H1 (cell line): ENCODE results near the gene NEU4. TPM values are rescaled to one million over a fixed set of nuclear protein-coding genes. Genes with fewer than 3 reads are reported as not detected.

Source experiments
- CTCF ChIA-PET: fragments of 300-600 bp; sonication (Branson Sonifier 250); formaldehyde crosslinking; loops from one replicate; lab custom pipeline; 2021; ENCODE audit not compliant: partially characterized antibody; lab: Charles Lee
- POLR2A ChIA-PET: fragments of 300-600 bp; sonication (Branson Sonifier 250); formaldehyde crosslinking; loops from one replicate; lab custom pipeline; 2021; ENCODE audit warnings: inconsistent platforms; ENCODE audit not compliant: partially characterized antibody; lab: Charles Lee
- DNase-seq, 2 experiments: peaks; one replicate each; pipeline versions ENCODE4 v3.0.0 to v3.0.0-alpha.2; 2010 to 2022; ENCODE audit warnings: low spot score in 2 of 2, low read depth in 1 of 2, mixed read lengths in 1 of 2
- FAIRE-seq: peaks from 2 replicates; lab custom pipeline; 2011; peaks lifted over from hg19 to GRCh38; lab: Jason Lieb, UNC
- H2AFZ ChIP-seq: 2 replicates; pipeline ENCODE4 v1.8.1; 2012; ENCODE audit warnings: low read length, inconsistent platforms
- H2AK5ac ChIP-seq: 2 replicates; pipeline ENCODE4 v1.6.1; 2013; ENCODE audit warnings: low read depth, low read length
- H2BK120ac ChIP-seq: replicated peaks from 2 replicates; pipeline ENCODE3; 2013; ENCODE audit warnings: low read depth, low read length, inconsistent platforms
- H2BK12ac ChIP-seq: 2 replicates; pipeline ENCODE4 v1.6.1; 2013; ENCODE audit warnings: low read depth, low read length
- H2BK15ac ChIP-seq: 2 replicates; pipeline ENCODE4 v1.6.1; 2013; ENCODE audit warnings: low read length
- H2BK20ac ChIP-seq: 2 replicates; pipeline ENCODE4 v1.6.1; 2013; ENCODE audit warnings: low read length
- H2BK5ac ChIP-seq: 2 replicates; pipeline ENCODE4 v1.6.1; 2013; ENCODE audit warnings: low read depth, low read length
- H3K14ac ChIP-seq: 2 replicates; pipeline ENCODE4 v1.6.1; 2013; ENCODE audit warnings: inconsistent platforms; ENCODE audit not compliant: insufficient read length
- H3K18ac ChIP-seq: 2 replicates; pipeline ENCODE4 v1.6.1; 2013; ENCODE audit warnings: low read length; ENCODE audit errors: extremely low read depth
- H3K23ac ChIP-seq: 2 replicates; pipeline ENCODE4 v1.6.1; 2013; ENCODE audit warnings: inconsistent platforms; ENCODE audit not compliant: insufficient read length
- H3K23me2 ChIP-seq: 2 replicates; pipeline ENCODE4 v1.6.1; 2013; ENCODE audit warnings: low read depth, low read length
- H3K27ac ChIP-seq: 2 replicates; pipeline ENCODE4 v1.6.1; 2011; ENCODE audit warnings: low read depth, low read length, inconsistent platforms
- H3K27me3 ChIP-seq, 4 experiments: replicated peaks in 1 of 4; 1 replicate in 1 of 4; 2 replicates in 3 of 4; pipeline versions ENCODE4 v1.6.1 to v1.8.1; 2011 to 2013; ENCODE audit warnings: low read length in 3 of 4, mild to moderate bottlenecking in 3 of 4, inconsistent platforms in 2 of 4, mixed read lengths in 2 of 4, moderate library complexity in 1 of 4; ENCODE audit not compliant: control insufficient read depth in 3 of 4, insufficient read depth in 3 of 4; ENCODE audit errors: extremely low read depth in 1 of 4
- H3K36me3 ChIP-seq, 4 experiments: 2 replicates each; pipeline versions ENCODE4 v1.6.1 to v1.8.1; 2011 to 2013; ENCODE audit warnings: mild to moderate bottlenecking in 4 of 4, low read length in 3 of 4, moderate library complexity in 2 of 4, control low read depth in 1 of 4, inconsistent platforms in 1 of 4; ENCODE audit not compliant: insufficient read depth in 4 of 4, control insufficient read depth in 2 of 4
- H3K4ac ChIP-seq: replicated peaks from 2 replicates; pipeline ENCODE3; 2013; ENCODE audit warnings: low read length, low read depth, mixed read lengths, inconsistent platforms; ENCODE audit not compliant: insufficient read length
- H3K4me1 ChIP-seq, 4 experiments: replicated peaks in 1 of 4; 1 replicate in 1 of 4; 2 replicates in 3 of 4; pipeline versions ENCODE4 v1.6.1 to v1.8.1; 2011 to 2013; ENCODE audit warnings: low read length in 3 of 4, inconsistent platforms in 2 of 4, mixed read lengths in 1 of 4; ENCODE audit not compliant: insufficient read depth in 4 of 4, control insufficient read depth in 3 of 4
- H3K4me2 ChIP-seq, 2 experiments: 2 replicates each; pipeline versions ENCODE4 v1.6.1 to v1.8.1; 2011 to 2013; ENCODE audit warnings: low read depth in 2 of 2, low read length in 2 of 2, control low read depth in 1 of 2, inconsistent platforms in 1 of 2, mild to moderate bottlenecking in 1 of 2; ENCODE audit not compliant: insufficient read depth in 1 of 2
- H3K4me3 ChIP-seq, 4 experiments: fragments of 200-600, 300-600 bp in 1 of 4; sonication (generic), shearing (Covaris generic), sonication (Bioruptor Twin) in 1 of 4; 2 replicates each; pipeline versions ENCODE4 v1.5.1 to v1.8.1; 2011 to 2016; ENCODE audit warnings: low read length in 4 of 4, low read depth in 3 of 4, control low read depth in 2 of 4, inconsistent platforms in 2 of 4, mild to moderate bottlenecking in 2 of 4, mixed read lengths in 1 of 4, moderate library complexity in 1 of 4; ENCODE audit not compliant: insufficient read depth in 2 of 4; ENCODE audit errors: extremely low read depth in 1 of 4
- H3K56ac ChIP-seq: replicated peaks from 2 replicates; pipeline ENCODE3; 2013; ENCODE audit warnings: low read depth, mild to moderate bottlenecking, mixed read lengths, low read length, inconsistent platforms; ENCODE audit not compliant: insufficient read length
- H3K79me1 ChIP-seq: 2 replicates; pipeline ENCODE4 v1.6.1; 2013; ENCODE audit warnings: low read depth, low read length, control low read depth
- H3K79me2 ChIP-seq, 2 experiments: 2 replicates each; pipeline versions ENCODE4 v1.6.1 to v1.8.1; 2012 to 2013; ENCODE audit warnings: low read length in 2 of 2, mild to moderate bottlenecking in 2 of 2, inconsistent platforms in 1 of 2; ENCODE audit not compliant: insufficient read depth in 2 of 2, control insufficient read depth in 1 of 2
- H3K9ac ChIP-seq, 4 experiments: replicated peaks in 1 of 4; 1 replicate in 1 of 4; 2 replicates in 3 of 4; pipeline versions ENCODE4 v1.6.1 to v1.8.1; 2011 to 2013; ENCODE audit warnings: low read depth in 3 of 4, low read length in 3 of 4, control low read depth in 2 of 4, mild to moderate bottlenecking in 2 of 4, moderate library complexity in 2 of 4, inconsistent platforms in 1 of 4; ENCODE audit errors: extremely low read depth in 1 of 4
- H3K9me3 ChIP-seq, 2 experiments: 2 replicates each; pipeline versions ENCODE4 v1.6.1 to v1.8.1; 2012 to 2013; ENCODE audit warnings: mild to moderate bottlenecking in 2 of 2, moderate library complexity in 2 of 2, control low read depth in 1 of 2, inconsistent platforms in 1 of 2, low read depth in 1 of 2, low read length in 1 of 2, mixed read lengths in 1 of 2; ENCODE audit not compliant: insufficient read depth in 2 of 2
- H4K20me1 ChIP-seq, 2 experiments: replicated peaks in 1 of 2; 2 replicates each; pipeline versions ENCODE3 to v1.8.1; 2011 to 2013; ENCODE audit warnings: inconsistent platforms in 2 of 2, low read length in 2 of 2, mild to moderate bottlenecking in 1 of 2; ENCODE audit not compliant: insufficient read depth in 2 of 2, control insufficient read depth in 1 of 2
- H4K5ac ChIP-seq: 2 replicates; pipeline ENCODE4 v1.6.1; 2013; ENCODE audit warnings: low read length, low read depth, mixed read lengths, inconsistent platforms; ENCODE audit not compliant: insufficient read length
- H4K8ac ChIP-seq: 2 replicates; pipeline ENCODE4 v1.8.0; 2013; ENCODE audit warnings: mild to moderate bottlenecking, moderate library complexity, low read length, inconsistent platforms; ENCODE audit not compliant: insufficient read depth; ENCODE audit errors: extremely low read depth
- H4K91ac ChIP-seq: replicated peaks from 2 replicates; pipeline ENCODE3; 2013; ENCODE audit warnings: low read length, mixed read lengths, inconsistent platforms; ENCODE audit not compliant: insufficient read length
- BCL11A ChIP-seq, 2 experiments: IDR thresholded peaks; one replicate each; pipeline ENCODE4 v1.6.1; 2011; ENCODE audit warnings: low read depth in 2 of 2, low read length in 2 of 2, mild to moderate bottlenecking in 2 of 2
- RBBP5 ChIP-seq: IDR thresholded peaks from 2 replicates; pipeline ENCODE4 v1.7.1; 2012; ENCODE audit warnings: low read depth, mild to moderate bottlenecking, inconsistent platforms, low read length, moderate library complexity, borderline replicate concordance
- RFX5 ChIP-seq: IDR thresholded peaks from 2 replicates; pipeline ENCODE4 v1.6.1; 2011; ENCODE audit warnings: low read depth, low read length, improper control_type of control experiment, borderline replicate concordance
- RXRA ChIP-seq: IDR thresholded peaks from 2 replicates; pipeline ENCODE4 v1.6.1; 2011; ENCODE audit warnings: low read depth, mild to moderate bottlenecking, low read length, moderate library complexity; ENCODE audit not compliant: insufficient read depth
- SP1 ChIP-seq: IDR thresholded peaks from 2 replicates; pipeline ENCODE4 v1.6.1; 2011; ENCODE audit warnings: low read depth, low read length
- SUZ12 ChIP-seq: fragments of 200-600 bp; sonication (generic); IDR thresholded peaks from 2 replicates; pipeline ENCODE4 v1.6.1; 2012; ENCODE audit warnings: mild to moderate bottlenecking, inconsistent platforms, low read length, moderate library complexity, mixed read lengths
- WGBS, 2 experiments: shearing (Covaris generic) in 1 of 2; methylation state at CpG; one replicate each; pipeline versions ENCODE4 v1.1.6 to v1.1.7; 2013 to 2015; ENCODE audit warnings: low lambda C conversion rate in 2 of 2, mixed read lengths in 2 of 2, inconsistent platforms in 1 of 2, low coverage in 1 of 2, missing lambda C conversion rate in 1 of 2; ENCODE audit not compliant: insufficient replicate concordance in 2 of 2, insufficient coverage in 1 of 2, insufficient read length in 1 of 2; ENCODE audit errors: extremely low coverage in 1 of 2, missing lambda C conversion rate in 1 of 2; 5-methylcytosine and 5-hydroxymethylcytosine counted together
- polyA plus RNA-seq, 7 experiments: library from polyadenylated mRNA; depleted of rRNA in 3 of 7; stranded (reverse) in 5 of 7; unstranded in 2 of 7; fragments of >200 nt in 5 of 7; fragments of 200-250 nt in 2 of 7; gene quantifications; 1 replicate in 5 of 7; 2 replicates in 1 of 7; 4 replicates in 1 of 7; pipeline versions ENCODE4 v1.2.1 to v1.2.3, GENCODE V29; 2011 to 2013; ENCODE audit warnings: missing spikeins in 2 of 7, mixed read lengths in 2 of 7
- total RNA-seq: library from RNA; stranded (reverse); fragmentation: NEBNext Ultra II Directional; extraction: Animal tissue kit (Norgen Biotek cat#: 25700); gene quantifications from 2 replicates; pipeline ENCODE4 v1.2.1, GENCODE V29; 2021
- TF ChIP-seq, protein P1 (sequence below): IDR thresholded peaks from 2 replicates; pipeline ENCODE4 v1.6.1; 2012; ENCODE audit warnings: inconsistent platforms
- TF ChIP-seq, protein P2 (sequence below): IDR thresholded peaks from 2 replicates; pipeline ENCODE4 v1.6.1; 2012; ENCODE audit warnings: inconsistent platforms
- TF ChIP-seq, protein P3 (sequence below): IDR thresholded peaks from 2 replicates; pipeline ENCODE4 v1.6.1; 2011; ENCODE audit warnings: low read length, improper control_type of control experiment

The NEU4 gene
- total and polyA plus RNA-seq, 2 of the 8 experiments (the other 6 are each of a cell fraction or from before 2014, with no cell fraction given): 0.32 to 0.50 TPM

DNA sequence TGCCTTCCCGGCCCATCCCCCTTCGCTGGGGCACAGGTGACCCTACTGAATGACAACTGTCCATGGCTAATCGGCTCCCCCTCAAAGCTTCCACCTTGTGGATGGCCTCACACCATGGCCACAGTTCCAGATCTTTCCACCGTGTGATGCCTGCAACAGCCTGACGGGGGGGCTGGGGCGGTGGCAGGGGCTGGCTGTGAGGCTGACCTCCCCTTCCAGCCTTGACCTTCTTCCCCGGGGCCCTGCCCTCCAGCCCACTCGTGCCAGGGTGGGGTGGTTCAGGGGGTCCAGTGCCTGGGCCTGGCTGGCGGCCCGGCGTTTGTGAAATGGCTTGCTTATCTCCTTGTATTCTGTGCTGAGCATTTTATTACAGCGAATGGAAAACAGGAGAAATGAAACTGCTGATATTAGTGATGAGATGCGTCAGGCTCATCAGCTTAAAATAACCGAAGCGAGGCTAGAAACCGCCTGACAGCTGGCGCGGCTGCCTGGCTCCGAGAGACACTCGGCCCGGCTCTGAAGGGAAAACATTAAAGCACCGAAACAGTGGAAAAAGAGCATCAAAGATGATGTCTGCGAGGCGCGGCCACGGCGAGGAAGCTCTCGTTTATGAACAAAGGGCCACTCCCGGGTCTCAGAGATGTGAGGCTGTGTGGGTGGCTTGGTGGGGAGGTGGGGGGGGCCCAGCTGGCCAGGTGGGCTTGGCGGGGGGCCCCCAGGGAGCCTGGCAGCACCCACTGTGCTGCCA, 50.6 kb downstream of the NEU4 start:
- Histone ChIP-seq H2BK12ac (no peak overlapping the region), H3K79me2 (no peaks in the 10 kb centered on the region), H3K4me2 (no peak overlapping the region), H3K9me3 (no peaks in the 10 kb centered on the region), H3K14ac (no peak overlapping the region), H3K36me3 (no peaks in the 10 kb centered on the region; a peak in 2 of 8 replicates), H4K5ac (no peak overlapping the region), H3K18ac (peak overlapping the region; percentile 32; the same call in 1 of the 2 replicates), H2AFZ (no peak overlapping the region), H3K4ac (peak overlapping the region; percentile 69), H3K4me1 (peaks cover 0 to 22% (median 6%) of the 10 kb centered on the region in 4 experiments; a peak in 6 of 7 replicates), H4K91ac (no peak overlapping the region), H3K23ac (no peak overlapping the region), H2BK15ac (0 out of 2 replicates have a peak overlapping the region, but pooled peaks have one; percentile 72), H3K23me2 (peaks cover 15% of the 10 kb centered on the region), H2BK20ac (no peak overlapping the region), H2AK5ac (no peak overlapping the region), H3K27ac (no peak overlapping the region), H4K20me1 (peaks cover 0 to 6% of the 10 kb centered on the region in 2 experiments), H4K8ac (peak overlapping the region; percentile 86; the same call in 1 of the 2 replicates), H3K79me1 (no peaks in the 10 kb centered on the region; the same call in 1 of the 2 replicates), H2BK5ac (no peak overlapping the region), H2BK120ac (no peak overlapping the region), H3K9ac (no peak overlapping the region), H3K27me3 (peaks cover 0 to 4% (median 0%) of the 10 kb centered on the region in 4 experiments; a peak in 2 of 7 replicates), H3K56ac (no peak overlapping the region), H3K4me3 (no peak overlapping the region)
- WGBS, 2 experiments: 84% methylated on average over 29 of the region's 30 CpGs; no CpG with 5 or more reads in 1 of the 2 experiments
- no peak for FAIRE-seq
- no peak for DNase-seq
- POLR2A ChIA-PET: interaction anchor here (1.3 to 1.4 kb wide), 2 partner anchors 9 to 15 kb away, joined by 5 to 6 read pairs; no protein-coding TSS in a partner anchor
- CTCF ChIA-PET: interaction anchor here (1.0 to 1.7 kb wide), 4 partner anchors 9 to 128 kb away, joined by 3 to 6 read pairs (median 4); no protein-coding TSS in a partner anchor
- TF ChIP-seq SP1: no peak
- no peak for TF ChIP-seq SUZ12
- TF ChIP-seq, protein P1, sequence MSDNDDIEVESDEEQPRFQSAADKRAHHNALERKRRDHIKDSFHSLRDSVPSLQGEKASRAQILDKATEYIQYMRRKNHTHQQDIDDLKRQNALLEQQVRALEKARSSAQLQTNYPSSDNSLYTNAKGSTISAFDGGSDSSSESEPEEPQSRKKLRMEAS: peak; percentile 57; the same call in 1 of the 2 replicates
- no peak for TF ChIP-seq RXRA
- TF ChIP-seq, protein P2, sequence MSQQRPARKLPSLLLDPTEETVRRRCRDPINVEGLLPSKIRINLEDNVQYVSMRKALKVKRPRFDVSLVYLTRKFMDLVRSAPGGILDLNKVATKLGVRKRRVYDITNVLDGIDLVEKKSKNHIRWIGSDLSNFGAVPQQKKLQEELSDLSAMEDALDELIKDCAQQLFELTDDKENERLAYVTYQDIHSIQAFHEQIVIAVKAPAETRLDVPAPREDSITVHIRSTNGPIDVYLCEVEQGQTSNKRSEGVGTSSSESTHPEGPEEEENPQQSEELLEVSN: no peak; the same call in 1 of the 2 replicates
- TF ChIP-seq RFX5: no peak
- TF ChIP-seq BCL11A (IDR thresholded peaks at IDR 0.05; ENCODE audit: low read depth in 2 of 2, low read length in 2 of 2): no peak
- TF ChIP-seq, protein P3, sequence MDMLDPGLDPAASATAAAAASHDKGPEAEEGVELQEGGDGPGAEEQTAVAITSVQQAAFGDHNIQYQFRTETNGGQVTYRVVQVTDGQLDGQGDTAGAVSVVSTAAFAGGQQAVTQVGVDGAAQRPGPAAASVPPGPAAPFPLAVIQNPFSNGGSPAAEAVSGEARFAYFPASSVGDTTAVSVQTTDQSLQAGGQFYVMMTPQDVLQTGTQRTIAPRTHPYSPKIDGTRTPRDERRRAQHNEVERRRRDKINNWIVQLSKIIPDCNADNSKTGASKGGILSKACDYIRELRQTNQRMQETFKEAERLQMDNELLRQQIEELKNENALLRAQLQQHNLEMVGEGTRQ: 0 out of 2 replicates have a peak, but pooled peaks have one; percentile 5
- no peak for TF ChIP-seq RBBP5
